H1 (cell line): ENCODE results near the gene YBX2. TPM values are rescaled to one million over a fixed set of nuclear protein-coding genes. Genes with fewer than 3 reads are reported as not detected.
A peak's percentile ranks its signal among the peaks of the same experiment; 100 is the strongest.
"Not testable (repeated sequence)": the region's sequence is repeated elsewhere in the genome, so short reads cannot be mapped to it uniquely, and the experiment has no call there.

Source experiments
- CTCF ChIA-PET: fragments of 300-600 bp; sonication (Branson Sonifier 250); formaldehyde crosslinking; loops from one replicate; lab custom pipeline; 2021; ENCODE audit not compliant: partially characterized antibody; lab: Charles Lee
- POLR2A ChIA-PET: fragments of 300-600 bp; sonication (Branson Sonifier 250); formaldehyde crosslinking; loops from one replicate; lab custom pipeline; 2021; ENCODE audit warnings: inconsistent platforms; ENCODE audit not compliant: partially characterized antibody; lab: Charles Lee
- DNase-seq, 2 experiments: peaks; one replicate each; pipeline versions ENCODE4 v3.0.0 to v3.0.0-alpha.2; 2010 to 2022; ENCODE audit warnings: low spot score in 2 of 2, low read depth in 1 of 2, mixed read lengths in 1 of 2
- FAIRE-seq: peaks from 2 replicates; lab custom pipeline; 2011; peaks lifted over from hg19 to GRCh38; lab: Jason Lieb, UNC
- H2AFZ ChIP-seq: 2 replicates; pipeline ENCODE4 v1.8.1; 2012; ENCODE audit warnings: low read length, inconsistent platforms
- H2AK5ac ChIP-seq: 2 replicates; pipeline ENCODE4 v1.6.1; 2013; ENCODE audit warnings: low read depth, low read length
- H2BK120ac ChIP-seq: replicated peaks from 2 replicates; pipeline ENCODE3; 2013; ENCODE audit warnings: low read depth, low read length, inconsistent platforms
- H2BK12ac ChIP-seq: 2 replicates; pipeline ENCODE4 v1.6.1; 2013; ENCODE audit warnings: low read depth, low read length
- H2BK15ac ChIP-seq: 2 replicates; pipeline ENCODE4 v1.6.1; 2013; ENCODE audit warnings: low read length
- H2BK20ac ChIP-seq: 2 replicates; pipeline ENCODE4 v1.6.1; 2013; ENCODE audit warnings: low read length
- H2BK5ac ChIP-seq: 2 replicates; pipeline ENCODE4 v1.6.1; 2013; ENCODE audit warnings: low read depth, low read length
- H3K14ac ChIP-seq: 2 replicates; pipeline ENCODE4 v1.6.1; 2013; ENCODE audit warnings: inconsistent platforms; ENCODE audit not compliant: insufficient read length
- H3K18ac ChIP-seq: 2 replicates; pipeline ENCODE4 v1.6.1; 2013; ENCODE audit warnings: low read length; ENCODE audit errors: extremely low read depth
- H3K23ac ChIP-seq: 2 replicates; pipeline ENCODE4 v1.6.1; 2013; ENCODE audit warnings: inconsistent platforms; ENCODE audit not compliant: insufficient read length
- H3K23me2 ChIP-seq: 2 replicates; pipeline ENCODE4 v1.6.1; 2013; ENCODE audit warnings: low read depth, low read length
- H3K27ac ChIP-seq: 2 replicates; pipeline ENCODE4 v1.6.1; 2011; ENCODE audit warnings: low read depth, low read length, inconsistent platforms
- H3K27me3 ChIP-seq, 4 experiments: replicated peaks in 1 of 4; 1 replicate in 1 of 4; 2 replicates in 3 of 4; pipeline versions ENCODE4 v1.6.1 to v1.8.1; 2011 to 2013; ENCODE audit warnings: low read length in 3 of 4, mild to moderate bottlenecking in 3 of 4, inconsistent platforms in 2 of 4, mixed read lengths in 2 of 4, moderate library complexity in 1 of 4; ENCODE audit not compliant: control insufficient read depth in 3 of 4, insufficient read depth in 3 of 4; ENCODE audit errors: extremely low read depth in 1 of 4
- H3K36me3 ChIP-seq, 4 experiments: 2 replicates each; pipeline versions ENCODE4 v1.6.1 to v1.8.1; 2011 to 2013; ENCODE audit warnings: mild to moderate bottlenecking in 4 of 4, low read length in 3 of 4, moderate library complexity in 2 of 4, control low read depth in 1 of 4, inconsistent platforms in 1 of 4; ENCODE audit not compliant: insufficient read depth in 4 of 4, control insufficient read depth in 2 of 4
- H3K4ac ChIP-seq: replicated peaks from 2 replicates; pipeline ENCODE3; 2013; ENCODE audit warnings: low read length, low read depth, mixed read lengths, inconsistent platforms; ENCODE audit not compliant: insufficient read length
- H3K4me1 ChIP-seq, 4 experiments: replicated peaks in 1 of 4; 1 replicate in 1 of 4; 2 replicates in 3 of 4; pipeline versions ENCODE4 v1.6.1 to v1.8.1; 2011 to 2013; ENCODE audit warnings: low read length in 3 of 4, inconsistent platforms in 2 of 4, mixed read lengths in 1 of 4; ENCODE audit not compliant: insufficient read depth in 4 of 4, control insufficient read depth in 3 of 4
- H3K4me2 ChIP-seq, 2 experiments: 2 replicates each; pipeline versions ENCODE4 v1.6.1 to v1.8.1; 2011 to 2013; ENCODE audit warnings: low read depth in 2 of 2, low read length in 2 of 2, control low read depth in 1 of 2, inconsistent platforms in 1 of 2, mild to moderate bottlenecking in 1 of 2; ENCODE audit not compliant: insufficient read depth in 1 of 2
- H3K4me3 ChIP-seq, 4 experiments: fragments of 200-600, 300-600 bp in 1 of 4; sonication (generic), shearing (Covaris generic), sonication (Bioruptor Twin) in 1 of 4; 2 replicates each; pipeline versions ENCODE4 v1.5.1 to v1.8.1; 2011 to 2016; ENCODE audit warnings: low read length in 4 of 4, low read depth in 3 of 4, control low read depth in 2 of 4, inconsistent platforms in 2 of 4, mild to moderate bottlenecking in 2 of 4, mixed read lengths in 1 of 4, moderate library complexity in 1 of 4; ENCODE audit not compliant: insufficient read depth in 2 of 4; ENCODE audit errors: extremely low read depth in 1 of 4
- H3K56ac ChIP-seq: replicated peaks from 2 replicates; pipeline ENCODE3; 2013; ENCODE audit warnings: low read depth, mild to moderate bottlenecking, mixed read lengths, low read length, inconsistent platforms; ENCODE audit not compliant: insufficient read length
- H3K79me1 ChIP-seq: 2 replicates; pipeline ENCODE4 v1.6.1; 2013; ENCODE audit warnings: low read depth, low read length, control low read depth
- H3K79me2 ChIP-seq, 2 experiments: 2 replicates each; pipeline versions ENCODE4 v1.6.1 to v1.8.1; 2012 to 2013; ENCODE audit warnings: low read length in 2 of 2, mild to moderate bottlenecking in 2 of 2, inconsistent platforms in 1 of 2; ENCODE audit not compliant: insufficient read depth in 2 of 2, control insufficient read depth in 1 of 2
- H3K9ac ChIP-seq, 4 experiments: replicated peaks in 1 of 4; 1 replicate in 1 of 4; 2 replicates in 3 of 4; pipeline versions ENCODE4 v1.6.1 to v1.8.1; 2011 to 2013; ENCODE audit warnings: low read depth in 3 of 4, low read length in 3 of 4, control low read depth in 2 of 4, mild to moderate bottlenecking in 2 of 4, moderate library complexity in 2 of 4, inconsistent platforms in 1 of 4; ENCODE audit errors: extremely low read depth in 1 of 4
- H3K9me3 ChIP-seq, 2 experiments: 2 replicates each; pipeline versions ENCODE4 v1.6.1 to v1.8.1; 2012 to 2013; ENCODE audit warnings: mild to moderate bottlenecking in 2 of 2, moderate library complexity in 2 of 2, control low read depth in 1 of 2, inconsistent platforms in 1 of 2, low read depth in 1 of 2, low read length in 1 of 2, mixed read lengths in 1 of 2; ENCODE audit not compliant: insufficient read depth in 2 of 2
- H4K20me1 ChIP-seq, 2 experiments: replicated peaks in 1 of 2; 2 replicates each; pipeline versions ENCODE3 to v1.8.1; 2011 to 2013; ENCODE audit warnings: inconsistent platforms in 2 of 2, low read length in 2 of 2, mild to moderate bottlenecking in 1 of 2; ENCODE audit not compliant: insufficient read depth in 2 of 2, control insufficient read depth in 1 of 2
- H4K5ac ChIP-seq: 2 replicates; pipeline ENCODE4 v1.6.1; 2013; ENCODE audit warnings: low read length, low read depth, mixed read lengths, inconsistent platforms; ENCODE audit not compliant: insufficient read length
- H4K8ac ChIP-seq: 2 replicates; pipeline ENCODE4 v1.8.0; 2013; ENCODE audit warnings: mild to moderate bottlenecking, moderate library complexity, low read length, inconsistent platforms; ENCODE audit not compliant: insufficient read depth; ENCODE audit errors: extremely low read depth
- H4K91ac ChIP-seq: replicated peaks from 2 replicates; pipeline ENCODE3; 2013; ENCODE audit warnings: low read length, mixed read lengths, inconsistent platforms; ENCODE audit not compliant: insufficient read length
- WGBS, 2 experiments: shearing (Covaris generic) in 1 of 2; methylation state at CpG; one replicate each; pipeline versions ENCODE4 v1.1.6 to v1.1.7; 2013 to 2015; ENCODE audit warnings: low lambda C conversion rate in 2 of 2, mixed read lengths in 2 of 2, inconsistent platforms in 1 of 2, low coverage in 1 of 2, missing lambda C conversion rate in 1 of 2; ENCODE audit not compliant: insufficient replicate concordance in 2 of 2, insufficient coverage in 1 of 2, insufficient read length in 1 of 2; ENCODE audit errors: extremely low coverage in 1 of 2, missing lambda C conversion rate in 1 of 2; 5-methylcytosine and 5-hydroxymethylcytosine counted together
- polyA plus RNA-seq, 7 experiments: library from polyadenylated mRNA; depleted of rRNA in 3 of 7; stranded (reverse) in 5 of 7; unstranded in 2 of 7; fragments of >200 nt in 5 of 7; fragments of 200-250 nt in 2 of 7; gene quantifications; 1 replicate in 5 of 7; 2 replicates in 1 of 7; 4 replicates in 1 of 7; pipeline versions ENCODE4 v1.2.1 to v1.2.3, GENCODE V29; 2011 to 2013; ENCODE audit warnings: missing spikeins in 2 of 7, mixed read lengths in 2 of 7
- total RNA-seq: library from RNA; stranded (reverse); fragmentation: NEBNext Ultra II Directional; extraction: Animal tissue kit (Norgen Biotek cat#: 25700); gene quantifications from 2 replicates; pipeline ENCODE4 v1.2.1, GENCODE V29; 2021

Gene YBX2
- total and polyA plus RNA-seq, 2 of the 8 experiments (the other 6 are each of a cell fraction or from before 2014, with no cell fraction given): 19.2 to 30.5 TPM

- not testable (repeated sequence) for FAIRE-seq, H3K27ac ChIP-seq
Measured at GRCh38 chr17:7332600-7333069, 38.2 kb upstream of the YBX2 start.

More at GRCh38 chr17:7332600-7333069, 38.2 kb upstream of the YBX2 start:
- not testable (repeated sequence) for H4K20me1 ChIP-seq, H3K56ac ChIP-seq, H4K91ac ChIP-seq, H2BK5ac ChIP-seq, H2AK5ac ChIP-seq, H2AFZ ChIP-seq, DNase-seq, H4K8ac ChIP-seq, H3K27me3 ChIP-seq, H2BK20ac ChIP-seq, H3K4ac ChIP-seq, H3K36me3 ChIP-seq, H3K23me2 ChIP-seq, H3K18ac ChIP-seq, H3K9ac ChIP-seq, H3K14ac ChIP-seq, H2BK120ac ChIP-seq, H4K5ac ChIP-seq, H3K4me2 ChIP-seq, H3K79me1 ChIP-seq, H3K4me3 ChIP-seq, H3K23ac ChIP-seq, H2BK15ac ChIP-seq, H3K9me3 ChIP-seq
- Histone ChIP-seq H3K79me2 (peaks cover 0 to 11% of the 10 kb centered on the region in 2 experiments; a peak in 2 of 4 replicates), H2BK12ac (0 out of 2 replicates have a peak overlapping the region, but pooled peaks have one; percentile 39), H3K4me1 (peaks cover 3 to 31% (median 19%) of the 10 kb centered on the region in 4 experiments)
- CTCF ChIA-PET: interaction anchor here (0.6 to 6.0 kb wide), 3 partner anchors 15 to 201 kb away, joined by 3 to 82 read pairs (median 5); no protein-coding TSS in a partner anchor
- POLR2A ChIA-PET: interaction anchor here (1.2 to 13.4 kb wide), 4 partner anchors 15 to 256 kb away, joined by 3 to 223 read pairs (median 4); partner anchors contain the start of gene GPS2
- WGBS, 2 experiments: 95% methylated on average over 14 of the region's 14 CpGs; no CpG with 5 or more reads in 1 of the 2 experiments
